NOMO-1 (cell line): ENCODE results near the gene COL6A3.
A peak's percentile ranks its signal among the peaks of the same experiment; 100 is the strongest.

ENCODE experiments used
- DNase-seq, 2 experiments: peaks; one replicate each; lab custom pipeline; 2025; ENCODE audit not compliant: unreplicated experiment in 2 of 2; lab: John Stamatoyannopoulos, UW

COL6A3 gene

GRCh38 chr2:237276716-237277490, 137.1 kb downstream of the COL6A3 start:
- DNase-seq, result peak; percentile 12 to 29
